Activated CD4-positive, alpha-beta memory T cell treated with anti-CD3 and anti-CD28 coated beads, Interleukin-2, amount 10 ng/mL, durations not matched to agents 7 days and 5 days (primary cell): ENCODE results near the gene MND1. TPM values are rescaled to one million over a fixed set of nuclear protein-coding genes. Genes with fewer than 3 reads are reported as not detected.

ENCODE experiments used
- CTCF ChIA-PET: fragments of 350-600 bp; sonication (Branson Sonifier 250); formaldehyde crosslinking; loops from one replicate; lab custom pipeline; 2021; ENCODE audit warnings: antibody characterized with exemption, inconsistent platforms; lab: Charles Lee
- POLR2A ChIA-PET: fragments of 350-600 bp; sonication (Branson Sonifier 250); formaldehyde crosslinking; loops from one replicate; lab custom pipeline; 2021; ENCODE audit warnings: antibody characterized with exemption; lab: Charles Lee
- DNase-seq: peaks from one replicate; pipeline ENCODE4 v3.0.0-alpha.2; 2020
- H3K27ac Mint-ChIP-seq: one replicate; pipeline ENCODE4 v1.8.0; 2021; ENCODE audit warnings: mild to moderate bottlenecking, mixed read lengths
- H3K27me3 Mint-ChIP-seq: one replicate; pipeline ENCODE4 v1.8.0; 2021; ENCODE audit warnings: mixed read lengths
- H3K36me3 Mint-ChIP-seq: one replicate; pipeline ENCODE4 v1.8.0; 2021; ENCODE audit warnings: low read depth, mixed read lengths
- H3K4me1 Mint-ChIP-seq: one replicate; pipeline ENCODE4 v1.8.0; 2021; ENCODE audit warnings: mixed read lengths
- H3K4me3 Mint-ChIP-seq: one replicate; pipeline ENCODE4 v1.8.0; 2021; ENCODE audit warnings: mild to moderate bottlenecking, mixed read lengths
- H3K9me3 Mint-ChIP-seq: one replicate; pipeline ENCODE4 v1.8.0; 2021; ENCODE audit warnings: mixed read lengths
- total RNA-seq, 2 experiments: library from RNA; stranded (reverse); gene quantifications; one replicate each; pipeline ENCODE4 v1.2.3, GENCODE V29; 2021

MND1 gene
- total RNA-seq, 2 experiments from 2014 or later: 20.8 to 21.7 TPM

GRCh38 chr4:153349206-153349805 is 4.8 kb downstream of the MND1 start:
- ChIA-PET CTCF (interaction anchor here (0.6 to 7.3 kb wide), 3 partner anchors 83 to 224 kb away, joined by 4 to 72 read pairs (median 4); no protein-coding TSS in a partner anchor), POLR2A (interaction anchor here (1.4 kb wide), 1 partner anchor 101 kb away, joined by 3 read pairs; no protein-coding TSS in a partner anchor)
- Mint-ChIP-seq H3K27ac (no peak overlapping the region), H3K9me3 (no peaks in the 10 kb centered on the region), H3K36me3 (peaks cover 25% of the 10 kb centered on the region), H3K4me3 (no peak overlapping the region), H3K4me1 (peaks cover 35% of the 10 kb centered on the region), H3K27me3 (no peaks in the 10 kb centered on the region)
- no peak for DNase-seq

DNA sequence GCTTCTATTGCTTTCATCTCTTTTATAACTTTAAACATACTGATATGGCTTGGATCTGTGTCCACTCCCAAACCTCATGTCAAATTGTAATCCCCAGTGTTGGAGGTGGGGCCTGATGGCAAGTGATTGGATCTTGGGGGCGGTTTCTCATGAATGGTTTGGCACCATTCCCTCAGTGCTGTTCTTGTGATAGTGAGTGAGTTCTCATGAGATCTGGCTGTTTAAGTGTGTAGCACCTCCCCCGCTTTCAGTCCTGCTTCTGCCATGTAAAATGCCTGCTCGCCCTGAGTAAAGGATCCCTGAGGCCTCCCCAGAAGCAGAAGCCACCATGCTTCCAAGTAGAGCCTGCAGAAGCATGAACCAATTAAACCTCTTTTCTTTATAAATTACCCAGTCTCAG is 17.7 kb downstream of the MND1 start:
- Mint-ChIP-seq H3K27me3 (no peaks in the 10 kb centered on the region), H3K9me3 (no peaks in the 10 kb centered on the region), H3K4me3 (no peak overlapping the region), H3K36me3 (peaks cover 66% of the 10 kb centered on the region), H3K4me1 (peaks cover 6% of the 10 kb centered on the region), H3K27ac (no peak overlapping the region)
- POLR2A ChIA-PET: no interaction called here
- CTCF ChIA-PET: interaction anchor here (1.0 kb wide), 1 partner anchor 71 kb away, joined by 3 read pairs; no protein-coding TSS in a partner anchor
- DNase-seq: no peak

GRCh38 chr4:153364061-153364460 is 19.6 kb downstream of the MND1 start:
- CTCF ChIA-PET: interaction anchor here (0.9 kb wide), 1 partner anchor 11 kb away, joined by 3 read pairs; no protein-coding TSS in a partner anchor
- Mint-ChIP-seq H3K27me3 (no peaks in the 10 kb centered on the region), H3K4me1 (peaks cover 2% of the 10 kb centered on the region), H3K4me3 (no peak overlapping the region), H3K27ac (no peak overlapping the region), H3K9me3 (no peaks in the 10 kb centered on the region), H3K36me3 (peaks cover 70% of the 10 kb centered on the region)
- POLR2A ChIA-PET: interaction anchor here (1.5 kb wide), 1 partner anchor 18 kb away, joined by 5 read pairs; no protein-coding TSS in a partner anchor
- no peak for DNase-seq

GRCh38 chr4:153365003-153365402 is 20.5 kb downstream of the MND1 start:
- H3K36me3 Mint-ChIP-seq: peaks cover 70% of the 10 kb centered on the region

DNA sequence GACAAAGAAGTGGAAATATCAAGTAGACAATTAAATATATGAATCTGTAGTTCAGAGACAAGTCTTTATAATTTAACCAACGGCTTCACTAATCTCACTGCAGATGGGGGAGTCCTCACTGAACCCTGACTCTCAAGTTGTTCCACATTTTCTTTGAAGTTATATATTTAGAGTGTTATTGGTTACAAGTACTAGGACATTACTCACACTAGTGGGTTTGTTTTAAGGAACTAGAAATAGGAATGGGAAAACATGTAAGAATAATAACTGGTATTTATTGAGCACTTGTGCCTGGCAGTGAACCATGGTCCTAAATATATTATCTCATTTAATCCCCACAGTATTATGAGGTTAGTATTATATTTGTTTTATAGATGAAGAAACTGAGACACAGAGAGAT is 22.0 kb downstream of the MND1 start:
- H3K4me1 Mint-ChIP-seq: peaks cover 4% of the 10 kb centered on the region
- H3K27me3 Mint-ChIP-seq: no peaks in the 10 kb centered on the region
- H3K9me3 Mint-ChIP-seq: no peaks in the 10 kb centered on the region
- ChIA-PET POLR2A (no interaction called here), CTCF (no interaction called here)
- H3K4me3 Mint-ChIP-seq: no peak overlapping the region
- no peak overlapping the region for H3K27ac Mint-ChIP-seq
- DNase-seq: no peak
- peaks cover 78% of the 10 kb centered on the region for H3K36me3 Mint-ChIP-seq

More at GRCh38 chr4:153365003-153365402, 20.5 kb downstream of the MND1 start:
- CTCF ChIA-PET: interaction anchor here (1.0 kb wide), 1 partner anchor 19 kb away, joined by 3 read pairs; no protein-coding TSS in a partner anchor
- DNase-seq: no peak
- POLR2A ChIA-PET: no interaction called here
- Mint-ChIP-seq H3K4me1 (peaks cover 2% of the 10 kb centered on the region), H3K27me3 (no peaks in the 10 kb centered on the region), H3K27ac (no peak overlapping the region), H3K4me3 (no peak overlapping the region), H3K9me3 (no peaks in the 10 kb centered on the region)

DNA sequence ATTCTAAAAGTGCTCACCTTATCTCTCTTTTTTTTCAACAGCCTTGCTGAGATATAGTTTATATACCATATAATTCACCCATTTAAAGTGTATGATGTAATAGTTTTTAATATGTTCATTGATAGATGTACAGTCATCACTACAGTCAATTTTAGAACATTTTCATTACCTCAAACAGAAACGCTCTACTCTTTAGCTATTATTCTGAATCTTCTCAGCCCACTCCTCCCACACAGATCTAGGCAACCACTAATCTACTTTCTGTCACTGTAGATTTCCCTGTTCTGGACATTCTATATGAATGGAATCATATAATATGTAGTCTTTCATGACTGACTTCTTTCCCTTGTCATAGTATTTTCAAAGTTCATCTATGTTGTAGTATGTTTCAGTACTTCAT is 22.6 kb downstream of the MND1 start:
- H3K36me3 Mint-ChIP-seq: peaks cover 78% of the 10 kb centered on the region
- DNase-seq: no peak

GRCh38 chr4:153369021-153369420 is 24.5 kb downstream of the MND1 start:
- no peaks in the 10 kb centered on the region for H3K27me3 Mint-ChIP-seq
- DNase-seq: no peak
- ChIA-PET POLR2A (no interaction called here), CTCF (no interaction called here)
- peaks cover 73% of the 10 kb centered on the region for H3K36me3 Mint-ChIP-seq
- peaks cover 5% of the 10 kb centered on the region for H3K9me3 Mint-ChIP-seq
- no peak overlapping the region for H3K4me3 Mint-ChIP-seq
- H3K27ac Mint-ChIP-seq: no peak overlapping the region
- peaks cover 9% of the 10 kb centered on the region for H3K4me1 Mint-ChIP-seq

More for the DNA sequence above, 22.6 kb downstream of the MND1 start:
- Mint-ChIP-seq H3K27ac (no peak overlapping the region), H3K4me1 (peaks cover 9% of the 10 kb centered on the region), H3K27me3 (no peaks in the 10 kb centered on the region), H3K4me3 (no peak overlapping the region), H3K9me3 (peaks cover 3% of the 10 kb centered on the region)
- ChIA-PET CTCF (no interaction called here), POLR2A (no interaction called here)

- no peak overlapping the region for H3K27ac Mint-ChIP-seq
- peaks cover 9% of the 10 kb centered on the region for H3K4me1 Mint-ChIP-seq
- DNase-seq: no peak
- no peak overlapping the region for H3K4me3 Mint-ChIP-seq
- ChIA-PET POLR2A (interaction anchor here (1.3 kb wide), 1 partner anchor 50 kb away, joined by 4 read pairs; no protein-coding TSS in a partner anchor), CTCF (no interaction called here)
- peaks cover 64% of the 10 kb centered on the region for H3K36me3 Mint-ChIP-seq
- H3K9me3 Mint-ChIP-seq: peaks cover 5% of the 10 kb centered on the region
- no peaks in the 10 kb centered on the region for H3K27me3 Mint-ChIP-seq
Observed at GRCh38 chr4:153371701-153372234, 27.3 kb downstream of the MND1 start.

DNA sequence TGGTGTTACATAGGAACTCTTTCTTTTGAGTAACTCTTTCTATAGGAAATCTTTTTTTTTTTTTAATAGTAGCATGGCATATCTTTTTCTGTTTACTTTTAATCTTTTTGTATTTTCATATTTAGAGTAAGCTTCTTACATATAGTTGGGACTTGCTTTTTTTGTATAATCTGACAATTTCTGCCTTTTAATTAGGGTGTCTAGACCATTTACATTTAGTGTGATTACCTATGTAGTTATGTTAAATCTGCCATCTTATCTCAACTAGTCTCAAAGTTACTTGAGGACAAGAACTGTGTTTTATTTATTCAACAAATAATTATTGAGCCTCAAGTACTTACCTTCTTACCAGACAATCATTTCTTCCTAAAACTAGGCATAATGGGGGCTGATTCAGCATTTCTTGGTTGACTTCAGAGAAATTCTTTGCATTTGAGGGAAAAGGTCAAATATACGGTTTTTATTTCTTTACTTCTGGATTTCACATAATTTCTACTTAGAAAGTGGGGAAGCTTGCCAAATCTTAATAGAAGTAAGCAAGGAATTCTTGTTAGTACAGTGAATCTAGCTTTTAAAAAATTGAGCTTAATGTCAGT is 28.6 kb downstream of the MND1 start:
- ChIA-PET CTCF (no interaction called here), POLR2A (no interaction called here)
- Mint-ChIP-seq H3K36me3 (peaks cover 51% of the 10 kb centered on the region), H3K4me1 (peaks cover 7% of the 10 kb centered on the region), H3K27ac (no peak overlapping the region), H3K4me3 (no peak overlapping the region), H3K9me3 (peaks cover 5% of the 10 kb centered on the region), H3K27me3 (no peaks in the 10 kb centered on the region)
- no peak for DNase-seq

GRCh38 chr4:153374442-153374841 is 30.0 kb downstream of the MND1 start:
- Mint-ChIP-seq H3K4me1 (peaks cover 7% of the 10 kb centered on the region), H3K4me3 (no peak overlapping the region), H3K27ac (no peak overlapping the region), H3K36me3 (peaks cover 37% of the 10 kb centered on the region), H3K9me3 (peaks cover 5% of the 10 kb centered on the region), H3K27me3 (no peaks in the 10 kb centered on the region)
- ChIA-PET CTCF (interaction anchor here (1.1 to 1.6 kb wide), 2 partner anchors 10 to 269 kb away, joined by 3 read pairs; no protein-coding TSS in a partner anchor), POLR2A (no interaction called here)
- no peak for DNase-seq

DNA sequence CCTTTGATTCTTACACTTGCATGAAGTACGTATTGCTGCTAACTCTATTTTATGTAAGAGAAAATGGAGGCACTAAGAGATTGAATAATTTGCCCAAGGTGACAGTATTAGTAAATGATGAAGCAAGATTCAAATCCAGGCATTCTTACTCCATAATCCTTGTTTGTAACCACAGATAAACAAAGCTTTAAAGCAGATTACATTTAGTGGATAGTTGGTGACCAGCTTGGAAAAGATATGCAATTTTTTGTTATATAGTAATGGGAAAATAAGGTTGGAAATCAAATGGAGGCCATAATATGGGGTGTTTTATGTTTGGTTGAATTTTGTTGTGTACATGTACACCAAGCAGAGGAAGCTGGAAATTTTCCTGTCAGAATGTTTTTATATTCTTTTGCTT is 30.8 kb downstream of the MND1 start:
- H3K36me3 Mint-ChIP-seq: peaks cover 30% of the 10 kb centered on the region
- POLR2A ChIA-PET: no interaction called here
- DNase-seq: no peak
- H3K4me3 Mint-ChIP-seq: no peak overlapping the region
- H3K9me3 Mint-ChIP-seq: peaks cover 5% of the 10 kb centered on the region
- no peaks in the 10 kb centered on the region for H3K27me3 Mint-ChIP-seq
- CTCF ChIA-PET: interaction anchor here (0.6 to 1.6 kb wide), 3 partner anchors 11 to 1247 kb away, joined by 3 read pairs; no protein-coding TSS in a partner anchor
- peaks cover 7% of the 10 kb centered on the region for H3K4me1 Mint-ChIP-seq
- no peak overlapping the region for H3K27ac Mint-ChIP-seq

DNA sequence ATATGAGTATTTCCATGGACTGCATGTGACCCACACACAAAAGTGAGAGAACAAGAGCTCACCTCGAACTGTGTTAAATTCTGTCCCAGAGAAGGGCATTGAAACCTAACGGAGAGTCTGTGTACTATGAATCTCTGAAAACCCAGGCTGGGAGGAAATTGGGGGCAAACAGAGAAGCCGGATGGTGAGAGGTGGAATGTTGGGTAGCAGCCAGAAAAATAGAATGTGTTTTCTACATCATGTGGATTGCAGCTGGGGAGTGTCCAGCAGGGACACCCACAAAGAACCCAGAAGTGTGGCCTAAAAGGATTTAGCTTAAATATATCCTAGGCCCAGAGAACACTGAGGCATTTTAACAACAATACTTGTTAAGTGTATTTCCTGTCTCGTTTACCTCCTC is 38.6 kb downstream of the MND1 start:
- no peak for DNase-seq
- no peaks in the 10 kb centered on the region for H3K9me3 Mint-ChIP-seq
- H3K27ac Mint-ChIP-seq: no peak overlapping the region
- H3K27me3 Mint-ChIP-seq: no peaks in the 10 kb centered on the region
- CTCF ChIA-PET: no interaction called here
- POLR2A ChIA-PET: no interaction called here
- H3K4me1 Mint-ChIP-seq: no peaks in the 10 kb centered on the region
- H3K4me3 Mint-ChIP-seq: no peak overlapping the region
- peaks cover 12% of the 10 kb centered on the region for H3K36me3 Mint-ChIP-seq

- Mint-ChIP-seq H3K9me3 (no peaks in the 10 kb centered on the region), H3K27ac (no peak overlapping the region), H3K27me3 (no peaks in the 10 kb centered on the region), H3K4me1 (no peaks in the 10 kb centered on the region), H3K36me3 (peaks cover 12% of the 10 kb centered on the region), H3K4me3 (no peak overlapping the region)
- DNase-seq: no peak
- ChIA-PET POLR2A (no interaction called here), CTCF (no interaction called here)
Observed at GRCh38 chr4:153384160-153384559, 39.7 kb downstream of the MND1 start.
